Lung (tissue), 16 donors: ENCODE results near the gene SHFL. TPM values are rescaled to one million over a fixed set of nuclear protein-coding genes. Genes with fewer than 3 reads are reported as not detected.

Experiments used
- ATAC-seq: fragments of 200-7000 bp; cut with Tn5 transposase; one replicate; pipeline ENCODE4 v1.9.1; 2020; ENCODE audit warnings: moderate number of reproducible peaks; ENCODE audit not compliant: insufficient read depth, low FRiP score
- DNase-seq, 3 donors: peaks; one replicate each; pipeline ENCODE4 v3.0.0-alpha.2; 2013 to 2017
- H3K27ac ChIP-seq, 2 donors: one replicate each; pipeline ENCODE4 v1.5.1; 2013; ENCODE audit warnings: mild to moderate bottlenecking in 2 of 2, moderate library complexity in 2 of 2, control low read depth in 1 of 2, inconsistent platforms in 1 of 2, low read depth in 1 of 2, low read length in 1 of 2
- H3K27me3 ChIP-seq, 3 donors: one replicate each; pipeline ENCODE4 v1.5.1; 2013; ENCODE audit warnings: low read length in 2 of 3; ENCODE audit not compliant: control insufficient read depth in 3 of 3, insufficient read depth in 3 of 3
- H3K36me3 ChIP-seq, 4 donors: one replicate each; pipeline ENCODE4 v1.5.1; 2013; ENCODE audit warnings: low read length in 4 of 4, mild to moderate bottlenecking in 1 of 4, moderate library complexity in 1 of 4; ENCODE audit not compliant: control insufficient read depth in 4 of 4, insufficient read depth in 4 of 4
- H3K4me1 ChIP-seq, 5 donors: one replicate each; pipeline ENCODE4 v1.5.1; 2013; ENCODE audit warnings: low read length in 5 of 5, mild to moderate bottlenecking in 2 of 5, moderate library complexity in 1 of 5; ENCODE audit not compliant: control insufficient read depth in 5 of 5, insufficient read depth in 5 of 5
- H3K4me3 ChIP-seq: one replicate; pipeline ENCODE4 v1.5.1; 2013; ENCODE audit warnings: mild to moderate bottlenecking, control low read depth, moderate library complexity
- H3K9ac ChIP-seq, 2 donors: one replicate each; pipeline ENCODE4 v1.5.1; 2013; ENCODE audit warnings: low read length in 2 of 2, control low read depth in 1 of 2; ENCODE audit not compliant: insufficient read depth in 1 of 2
- H3K9me3 ChIP-seq, 4 donors: one replicate each; pipeline ENCODE4 v1.5.1; 2013; ENCODE audit warnings: low read length in 3 of 4, mild to moderate bottlenecking in 1 of 4, moderate library complexity in 1 of 4; ENCODE audit not compliant: control insufficient read depth in 4 of 4, insufficient read depth in 3 of 4
- WGBS, 2 donors: extraction: QIAGEN DNeasy Blood & Tissue Kit; methylation state at CpG; one replicate each; pipeline ENCODE4 v1.1.7; 2013; 5-methylcytosine and 5-hydroxymethylcytosine counted together
- long read RNA-seq, 5 donors: transcript quantifications; one replicate each; lab custom pipeline, GENCODE V29; 2026
- polyA plus RNA-seq, 2 donors: library from polyadenylated mRNA; stranded (reverse); fragments of 200-250 nt; gene quantifications; one replicate each; pipeline ENCODE4 v1.2.1, GENCODE V29; 2013
- total RNA-seq, 2 donors: library from RNA; depleted of rRNA in 1 of 2; stranded (reverse); fragments of >200 nt in 1 of 2; gene quantifications; one replicate each; pipeline ENCODE4 v1.2.1, GENCODE V29; 2014 to 2021
- TF ChIP-seq, protein P1 (sequence below): IDR thresholded peaks from 2 replicates; pipeline ENCODE4 v1.5.1; 2012; ENCODE audit warnings: mild to moderate bottlenecking; ENCODE audit errors: control extremely low read depth, extremely low read depth
- donor health status: control.
- donor health status: control.
- donor health status: Bipolar disorder and iron deficiency.
- donor health status: healthy.
- donor health status: DM: yes; HTN: yes; CAD: no.

The SHFL gene
- total RNA-seq (10 to 100 TPM; 21.2 to 31.5 TPM), polyA plus RNA-seq (10 to 100 TPM; 35.1 to 43.5 TPM)
- long read RNA-seq, donor 1, transcript C19orf66-201 (8 exons, 2,117 nt), result minor isoform, 10 of 38 reads
- long read RNA-seq, donor 1, transcript C19orf66-204 (1 exons, 1,655 nt), result major isoform, 21 of 38 reads
- long read RNA-seq, donor 1, partial matches to known transcripts, result 0 of 38 reads
- long read RNA-seq, donor 1, other reads (novel, unspliced or antisense), result 0 of 38 reads
- long read RNA-seq, donor 2, transcript C19orf66-204 (1 exons, 1,655 nt), result major isoform, 15 of 18 reads
- long read RNA-seq, donor 2, partial matches to known transcripts, result 0 of 18 reads
- long read RNA-seq, donor 2, other reads (novel, unspliced or antisense), result 0 of 18 reads
- long read RNA-seq, donor 3, transcript C19orf66-204 (1 exons, 1,655 nt), result major isoform, 10 of 16 reads
- long read RNA-seq, donor 3, partial matches to known transcripts, result 0 of 16 reads
- long read RNA-seq, donor 3, other reads (novel, unspliced or antisense), result 0 of 16 reads
- long read RNA-seq, donor 4, transcript C19orf66-204 (1 exons, 1,655 nt), result major isoform, 21 of 29 reads
- long read RNA-seq, donor 4, partial matches to known transcripts, result 0 of 29 reads
- long read RNA-seq, donor 4, other reads (novel, unspliced or antisense), result 0 of 29 reads
- long read RNA-seq, donor 5, transcript C19orf66-204 (1 exons, 1,655 nt), result major isoform, 16 of 35 reads
- long read RNA-seq, donor 5, transcript C19orf66-203 (7 exons, 2,079 nt), result minor isoform, 9 of 35 reads
- long read RNA-seq, donor 5, transcript C19orf66-201 (8 exons, 2,117 nt), result minor isoform, 8 of 35 reads
- long read RNA-seq, donor 5, partial matches to known transcripts, result 0 of 35 reads
- long read RNA-seq, donor 5, other reads (novel, unspliced or antisense), result 0 of 35 reads

DNA sequence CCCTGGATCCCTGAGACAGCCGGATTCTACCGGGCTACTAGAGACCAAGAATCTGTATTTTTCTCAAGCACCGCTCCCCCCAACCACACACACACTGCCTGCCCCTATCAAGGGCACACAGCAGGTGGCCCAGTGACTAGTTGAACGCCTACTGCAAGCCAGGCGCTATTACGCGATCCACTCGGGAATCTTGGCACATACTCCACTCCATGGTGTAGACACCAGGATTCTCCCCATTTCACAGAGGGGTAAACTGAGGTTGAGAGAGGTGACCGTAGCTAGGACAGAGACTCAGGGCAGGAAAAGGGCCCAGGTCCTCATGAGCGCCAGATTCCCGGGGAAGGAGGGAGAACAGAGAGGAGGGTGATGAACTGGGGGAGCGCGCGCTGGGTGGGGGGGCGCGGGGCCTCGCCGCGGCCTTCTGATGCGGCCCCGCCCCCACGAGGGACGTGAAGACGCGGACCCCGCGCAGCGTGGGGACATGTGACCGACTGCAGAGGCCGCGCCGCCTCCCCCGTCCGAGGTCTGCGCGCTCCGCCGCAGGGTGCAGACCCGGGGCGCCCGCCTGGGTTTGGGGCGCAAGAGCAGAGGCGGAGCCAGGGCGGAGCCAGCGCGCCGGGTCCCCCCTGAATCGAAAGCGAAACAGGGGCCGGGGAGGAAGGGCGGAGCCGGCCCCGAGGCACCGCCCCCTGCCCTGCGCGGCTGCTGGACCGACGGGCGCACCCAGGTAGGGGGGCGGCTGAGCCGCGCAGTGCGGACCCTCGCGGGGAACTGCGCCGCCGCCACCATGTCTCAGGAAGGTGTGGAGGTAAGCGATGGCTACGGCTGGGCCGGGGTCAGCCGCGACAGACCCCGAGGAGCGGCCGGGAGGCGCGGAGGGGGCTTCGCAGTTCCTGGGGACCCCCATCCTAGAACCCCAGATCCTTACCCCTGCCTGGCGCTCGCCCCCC is at the start of gene SHFL:
SHFL (plus strand) TSS at position 677 of the 950 bp plus-strand sequence; CDS start at position 788, 111 bp downstream.
- WGBS, 2 donors, result 5 to 8% methylated on average over 46 to 81 of the region's 81 CpGs
- DNase-seq (peak; percentile 84 to 88 (median 85)), ATAC-seq (peak; percentile 95)
- Histone ChIP-seq H3K4me3 (peak within 1 kb of the TSS; percentile 92), H3K27ac (peak within 1 kb of the TSS; percentile 76 to 91), H3K36me3 (peaks cover 0 to 19% (median 7%) of the 10 kb centered on the region in 4 donors), H3K4me1 (peaks cover 0 to 4% (median 0%) of the 10 kb centered on the region in 5 donors), H3K27me3 (no peaks in the 10 kb centered on the region), H3K9me3 (no peaks in the 10 kb centered on the region), H3K9ac (peak within 1 kb of the TSS; percentile 46 to 67)
- TF ChIP-seq, protein P1, sequence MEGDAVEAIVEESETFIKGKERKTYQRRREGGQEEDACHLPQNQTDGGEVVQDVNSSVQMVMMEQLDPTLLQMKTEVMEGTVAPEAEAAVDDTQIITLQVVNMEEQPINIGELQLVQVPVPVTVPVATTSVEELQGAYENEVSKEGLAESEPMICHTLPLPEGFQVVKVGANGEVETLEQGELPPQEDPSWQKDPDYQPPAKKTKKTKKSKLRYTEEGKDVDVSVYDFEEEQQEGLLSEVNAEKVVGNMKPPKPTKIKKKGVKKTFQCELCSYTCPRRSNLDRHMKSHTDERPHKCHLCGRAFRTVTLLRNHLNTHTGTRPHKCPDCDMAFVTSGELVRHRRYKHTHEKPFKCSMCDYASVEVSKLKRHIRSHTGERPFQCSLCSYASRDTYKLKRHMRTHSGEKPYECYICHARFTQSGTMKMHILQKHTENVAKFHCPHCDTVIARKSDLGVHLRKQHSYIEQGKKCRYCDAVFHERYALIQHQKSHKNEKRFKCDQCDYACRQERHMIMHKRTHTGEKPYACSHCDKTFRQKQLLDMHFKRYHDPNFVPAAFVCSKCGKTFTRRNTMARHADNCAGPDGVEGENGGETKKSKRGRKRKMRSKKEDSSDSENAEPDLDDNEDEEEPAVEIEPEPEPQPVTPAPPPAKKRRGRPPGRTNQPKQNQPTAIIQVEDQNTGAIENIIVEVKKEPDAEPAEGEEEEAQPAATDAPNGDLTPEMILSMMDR, result no peak

DNA sequence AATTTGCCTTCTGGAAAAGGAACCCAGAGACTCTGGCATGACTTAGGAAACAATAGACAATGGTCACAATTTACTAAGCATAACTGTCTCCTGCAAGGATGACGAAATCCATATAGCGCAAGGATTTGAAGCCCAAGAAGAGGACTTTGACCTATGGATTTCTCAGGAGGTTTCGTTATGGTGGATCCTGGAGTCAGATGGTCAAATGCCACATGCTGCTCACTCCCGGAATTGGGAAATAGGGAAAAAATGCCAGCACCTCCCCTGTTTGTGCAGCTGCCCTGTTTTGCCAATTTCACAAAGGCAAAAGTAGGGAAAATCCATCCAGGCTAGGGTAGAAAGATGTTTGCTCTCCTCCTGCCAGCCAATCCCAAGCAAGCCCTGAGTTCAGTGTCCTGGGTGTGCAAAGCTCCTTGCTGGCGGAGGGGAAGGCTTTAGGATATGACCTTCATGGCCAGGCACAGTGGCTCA is 49.5 kb upstream of the SHFL start:
- no peaks in the 10 kb centered on the region for H3K4me1 ChIP-seq
- TF ChIP-seq, protein P1, result no peak
- peaks cover 0 to 6% (median 0%) of the 10 kb centered on the region in 3 donors for H3K27me3 ChIP-seq
- no peak overlapping the region for H3K9ac ChIP-seq
- 71 to 78% methylated on average over 5 of the region's 5 CpGs for WGBS, 2 donors
- H3K9me3 ChIP-seq, result peaks cover 0 to 7% (median 2%) of the 10 kb centered on the region in 4 donors
- no peak overlapping the region for H3K4me3 ChIP-seq
- no peak for ATAC-seq
- H3K27ac ChIP-seq, result no peak overlapping the region
- no peak for DNase-seq
- no peaks in the 10 kb centered on the region for H3K36me3 ChIP-seq

DNA sequence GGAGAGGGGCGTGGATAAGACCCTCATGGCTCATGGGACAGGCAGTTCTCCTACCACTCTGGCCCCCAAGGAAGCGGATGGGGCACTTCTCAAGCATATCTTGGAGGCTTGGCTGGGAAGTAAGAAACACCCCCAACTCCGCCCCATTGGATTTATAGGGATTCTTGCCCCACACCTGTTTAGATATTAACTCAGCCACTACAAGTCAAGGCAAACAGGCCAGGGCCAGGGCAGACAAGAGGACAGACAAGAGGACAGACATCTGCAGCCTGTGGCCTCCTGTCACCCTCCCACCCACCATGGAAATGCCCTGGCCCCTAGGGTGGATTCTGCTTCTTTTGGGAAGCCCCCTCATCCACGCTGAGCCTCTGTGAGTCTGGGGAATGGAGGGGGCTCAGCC is 48.8 kb upstream of the SHFL start:
- DNase-seq, result no peak
- no peak for ATAC-seq
- Histone ChIP-seq H3K4me1 (no peaks in the 10 kb centered on the region), H3K9ac (no peak overlapping the region), H3K36me3 (no peaks in the 10 kb centered on the region), H3K27ac (no peak overlapping the region), H3K9me3 (peaks cover 0 to 12% (median 6%) of the 10 kb centered on the region in 4 donors), H3K4me3 (no peak overlapping the region), H3K27me3 (peaks cover 0 to 6% (median 0%) of the 10 kb centered on the region in 3 donors)
- TF ChIP-seq, protein P1, result no peak
- 61 to 83% methylated on average over 4 of the region's 4 CpGs for WGBS, 2 donors
